Natural killer cell (primary cell): ENCODE measurements around the gene EIF4E. TPM values are rescaled to one million over a fixed set of nuclear protein-coding genes. Genes with fewer than 3 reads are reported as not detected.

ENCODE experiments used
- ATAC-seq, 3 donors: fragments of 150-1000 bp in 2 of 3; fragments of 200-7000 bp in 1 of 3; cut with Tn5 transposase; 1 replicate in 1 of 3; 2 replicates in 2 of 3; pipeline ENCODE4 v1.10.0; 2021; ENCODE audit warnings: mild to moderate bottlenecking in 2 of 3, moderate library complexity in 2 of 3
- DNase-seq, 2 donors: peaks; one replicate each; pipeline versions ENCODE4 v3.0.0 to v3.0.0-alpha.2; 2013 to 2021; ENCODE audit warnings: mixed read lengths in 1 of 2
- H3K27ac ChIP-seq: one replicate; pipeline ENCODE4 v1.5.1; 2013; ENCODE audit warnings: mild to moderate bottlenecking, low read length
- H3K27me3 ChIP-seq: one replicate; pipeline ENCODE4 v1.6.1; 2013; ENCODE audit warnings: low read length; ENCODE audit not compliant: control insufficient read depth, insufficient read depth
- H3K36me3 ChIP-seq: one replicate; pipeline ENCODE4 v1.6.1; 2013; ENCODE audit warnings: low read length; ENCODE audit not compliant: control insufficient read depth, insufficient read depth
- H3K4me1 ChIP-seq: one replicate; pipeline ENCODE4 v1.6.1; 2013; ENCODE audit warnings: low read length; ENCODE audit not compliant: control insufficient read depth, insufficient read depth
- H3K4me3 ChIP-seq: one replicate; pipeline ENCODE4 v1.5.1; 2013; ENCODE audit warnings: low read length
- H3K9me3 ChIP-seq: one replicate; pipeline ENCODE4 v1.6.1; 2013; ENCODE audit warnings: low read length; ENCODE audit not compliant: control insufficient read depth, insufficient read depth
- H3K27ac Mint-ChIP-seq, 2 donors: one replicate each; pipeline ENCODE4 v1.8.0; 2022; ENCODE audit warnings: mild to moderate bottlenecking in 2 of 2, mixed read lengths in 2 of 2, moderate library complexity in 1 of 2
- H3K27me3 Mint-ChIP-seq, 2 donors: one replicate each; pipeline ENCODE4 v1.8.0; 2022; ENCODE audit warnings: low read depth in 2 of 2, mixed read lengths in 2 of 2
- H3K36me3 Mint-ChIP-seq: one replicate; pipeline ENCODE4 v1.8.0; 2022; ENCODE audit warnings: mixed read lengths
- H3K4me1 Mint-ChIP-seq, 2 donors: one replicate each; pipeline ENCODE4 v1.8.0; 2022; ENCODE audit warnings: mixed read lengths in 2 of 2
- H3K4me3 Mint-ChIP-seq: one replicate; pipeline ENCODE4 v1.8.0; 2022; ENCODE audit warnings: mild to moderate bottlenecking, moderate library complexity, mixed read lengths
- H3K9me3 Mint-ChIP-seq, 2 donors: one replicate each; pipeline ENCODE4 v1.8.0; 2022; ENCODE audit warnings: mixed read lengths in 2 of 2
- CTCF ChIP-seq: fragments of 200-600 bp; IDR thresholded peaks from one replicate; pipeline ENCODE4 v1.8.0; 2022; ENCODE audit warnings: antibody characterized with exemption
- WGBS: methylation state at CpG from one replicate; pipeline ENCODE4 v1.1.7; 2013; ENCODE audit warnings: missing lambda C conversion rate; ENCODE audit not compliant: insufficient coverage; 5-methylcytosine and 5-hydroxymethylcytosine counted together
- intact Hi-C: fragments of 100-400 bp; cut with micrococcal nuclease; formaldehyde crosslinking; loops from one replicate; pipeline ENCODE4 v1.14.2; 2022
- total RNA-seq, 4 donors: library from RNA; stranded (reverse); fragments of 120-200 nt in 1 of 4; gene quantifications; one replicate each; pipeline versions ENCODE4 v1.2.3 to v1.2.4, GENCODE V29; 2013 to 2022

EIF4E gene
- total RNA-seq, 3 donors from 2014 or later (not counting 1 experiment from before 2014, with no cell fraction given) = 67.4 to 92.4 (median 75.5) TPM

- 92% methylated on average over 4 of the region's 5 CpGs for WGBS
- no peak for ATAC-seq
Observed at GRCh38 chr4:98903963-98904362, 25.0 kb downstream of the EIF4E start.

GRCh38 chr4:98903561-98903960 is 25.4 kb downstream of the EIF4E start:
- H3K4me3 Mint-ChIP-seq = no peak overlapping the region
- peaks cover 64 to 75% of the 10 kb centered on the region in 2 donors for H3K4me1 Mint-ChIP-seq

More at GRCh38 chr4:98903963-98904362, 25.0 kb downstream of the EIF4E start:
- no peak overlapping the region for H3K4me3 ChIP-seq
- H3K36me3 ChIP-seq = peaks cover 19% of the 10 kb centered on the region
- intact Hi-C loops = no loop called here
- H3K27me3 ChIP-seq = no peaks in the 10 kb centered on the region
- H3K27ac Mint-ChIP-seq = no peak overlapping the region
- H3K4me3 Mint-ChIP-seq = no peak overlapping the region
- no peaks in the 10 kb centered on the region for H3K27me3 Mint-ChIP-seq
- TF ChIP-seq CTCF = no peak
- H3K9me3 ChIP-seq = no peaks in the 10 kb centered on the region
- H3K27ac ChIP-seq = no peak overlapping the region
- H3K4me1 Mint-ChIP-seq = peaks cover 68 to 76% of the 10 kb centered on the region in 2 donors
- no peaks in the 10 kb centered on the region for H3K9me3 Mint-ChIP-seq
- peaks cover 2% of the 10 kb centered on the region for H3K4me1 ChIP-seq
- no peak for DNase-seq
- H3K36me3 Mint-ChIP-seq = peaks cover 5% of the 10 kb centered on the region

GRCh38 chr4:98899277-98899676 is 29.7 kb downstream of the EIF4E start:
- H3K4me1 ChIP-seq = no peaks in the 10 kb centered on the region
- H3K4me3 ChIP-seq = no peak overlapping the region
- peaks cover 5% of the 10 kb centered on the region for H3K36me3 Mint-ChIP-seq
- H3K27ac ChIP-seq = no peak overlapping the region
- H3K9me3 Mint-ChIP-seq = no peaks in the 10 kb centered on the region
- no peaks in the 10 kb centered on the region for H3K27me3 ChIP-seq
- intact Hi-C loops = no loop called here
- no peaks in the 10 kb centered on the region for H3K9me3 ChIP-seq
- peaks cover 26% of the 10 kb centered on the region for H3K36me3 ChIP-seq
- no peak for ATAC-seq
- no peak for DNase-seq
- no CpG with 5 or more reads among the region's 1 CpG for WGBS
- H3K27ac Mint-ChIP-seq = peak overlapping the region; percentile 27 to 53
- peaks cover 37 to 49% of the 10 kb centered on the region in 2 donors for H3K4me1 Mint-ChIP-seq
- TF ChIP-seq CTCF = no peak
- H3K27me3 Mint-ChIP-seq = no peaks in the 10 kb centered on the region
- no peak overlapping the region for H3K4me3 Mint-ChIP-seq

More at GRCh38 chr4:98903561-98903960, 25.4 kb downstream of the EIF4E start:
- intact Hi-C loops = no loop called here
- WGBS = 83% methylated on average over 2 of the region's 2 CpGs
- Histone ChIP-seq H3K36me3 (peaks cover 22% of the 10 kb centered on the region), H3K27me3 (no peaks in the 10 kb centered on the region), H3K27ac (no peak overlapping the region), H3K4me1 (peaks cover 2% of the 10 kb centered on the region), H3K9me3 (no peaks in the 10 kb centered on the region), H3K4me3 (no peak overlapping the region)
- ATAC-seq (no peak), DNase-seq (no peak)
- Mint-ChIP-seq H3K27ac (no peak overlapping the region), H3K9me3 (no peaks in the 10 kb centered on the region), H3K27me3 (no peaks in the 10 kb centered on the region), H3K36me3 (peaks cover 5% of the 10 kb centered on the region)
- TF ChIP-seq CTCF = no peak
